Measurements from ENCODE around the gene C1QTNF3. TPM values are rescaled to one million over a fixed set of nuclear protein-coding genes. Genes with fewer than 3 reads are reported as not detected.
"Not testable (repeated sequence)": the region's sequence is repeated elsewhere in the genome, so short reads cannot be mapped to it uniquely, and the experiment has no call there.

The C1QTNF3 gene
- total and polyA plus RNA-seq, 9 donors, result 2.8 to 17.9 (median 4.4) TPM

DNA sequence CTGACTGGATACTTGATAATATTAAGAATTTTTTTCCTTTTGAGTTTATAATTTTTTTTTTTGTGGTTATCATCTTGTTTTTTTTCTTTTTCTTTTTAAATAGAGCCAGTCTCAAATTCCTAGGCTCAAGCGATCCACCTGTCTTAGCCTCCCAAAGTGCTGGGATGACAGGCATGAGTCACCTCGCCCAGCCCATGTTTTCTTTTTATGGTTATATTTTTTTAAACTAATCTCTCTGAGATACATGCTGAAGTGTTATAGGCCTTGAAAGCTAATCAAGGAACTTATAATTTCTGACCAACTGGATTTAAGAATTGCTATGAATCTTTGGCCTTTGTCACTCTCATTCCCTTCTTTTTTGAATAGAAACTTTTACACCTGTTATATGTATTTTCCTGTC is 28.4 kb downstream of the C1QTNF3 start:
- Histone ChIP-seq H3K27ac (no peak overlapping the region), H3K27me3 (no peaks in the 10 kb centered on the region), H3K36me3 (no peaks in the 10 kb centered on the region), H3K4me3 (no peak overlapping the region), H3K4me1 (ENCODE audit: insufficient read depth) (peaks cover 2% of the 10 kb centered on the region), H3K9me3 (no peaks in the 10 kb centered on the region)
- intact Hi-C loops (cut with DNase I), result no loop called here
- 86 to 90% (median 89%) methylated on average over 2 of the region's 2 CpGs for WGBS, 3 donors
- TF ChIP-seq, protein P1, sequence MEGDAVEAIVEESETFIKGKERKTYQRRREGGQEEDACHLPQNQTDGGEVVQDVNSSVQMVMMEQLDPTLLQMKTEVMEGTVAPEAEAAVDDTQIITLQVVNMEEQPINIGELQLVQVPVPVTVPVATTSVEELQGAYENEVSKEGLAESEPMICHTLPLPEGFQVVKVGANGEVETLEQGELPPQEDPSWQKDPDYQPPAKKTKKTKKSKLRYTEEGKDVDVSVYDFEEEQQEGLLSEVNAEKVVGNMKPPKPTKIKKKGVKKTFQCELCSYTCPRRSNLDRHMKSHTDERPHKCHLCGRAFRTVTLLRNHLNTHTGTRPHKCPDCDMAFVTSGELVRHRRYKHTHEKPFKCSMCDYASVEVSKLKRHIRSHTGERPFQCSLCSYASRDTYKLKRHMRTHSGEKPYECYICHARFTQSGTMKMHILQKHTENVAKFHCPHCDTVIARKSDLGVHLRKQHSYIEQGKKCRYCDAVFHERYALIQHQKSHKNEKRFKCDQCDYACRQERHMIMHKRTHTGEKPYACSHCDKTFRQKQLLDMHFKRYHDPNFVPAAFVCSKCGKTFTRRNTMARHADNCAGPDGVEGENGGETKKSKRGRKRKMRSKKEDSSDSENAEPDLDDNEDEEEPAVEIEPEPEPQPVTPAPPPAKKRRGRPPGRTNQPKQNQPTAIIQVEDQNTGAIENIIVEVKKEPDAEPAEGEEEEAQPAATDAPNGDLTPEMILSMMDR (IDR thresholded peaks at IDR 0.05), result no peak
- TF ChIP-seq POLR2A (IDR thresholded peaks at IDR 0.05) (no peak), EP300 (IDR thresholded peaks at IDR 0.05) (no peak)
- no peak for DNase-seq

DNA sequence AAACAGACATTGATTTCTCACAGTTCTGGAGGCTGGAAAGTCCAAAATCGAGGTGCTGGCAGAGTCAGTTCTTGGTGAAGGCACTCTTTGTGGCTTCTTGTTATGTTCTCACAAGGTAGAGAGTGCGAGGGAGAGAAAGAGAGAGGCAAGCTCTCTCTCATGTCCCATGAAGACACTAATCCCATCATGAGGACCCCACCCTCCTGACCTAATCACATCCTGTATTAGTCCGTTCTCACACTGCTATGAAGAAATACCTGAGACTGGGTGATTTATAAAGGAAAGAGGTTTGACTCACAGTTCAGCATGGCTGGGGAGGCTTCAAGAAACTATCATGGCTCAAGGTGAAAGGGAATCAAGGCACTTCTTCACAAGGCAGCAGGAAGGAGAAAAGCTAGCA is 29.5 kb downstream of the C1QTNF3 start:
- Histone ChIP-seq H3K27ac (no peak overlapping the region), H3K4me3 (no peak overlapping the region), H3K36me3 (no peaks in the 10 kb centered on the region), H3K4me1 (ENCODE audit: insufficient read depth) (peaks cover 2% of the 10 kb centered on the region), H3K27me3 (no peaks in the 10 kb centered on the region), H3K9me3 (no peaks in the 10 kb centered on the region)
- WGBS, 3 donors, result 94 to 95% (median 95%) methylated on average over 3 of the region's 3 CpGs
- no peak for DNase-seq
- TF ChIP-seq, protein P1 (IDR thresholded peaks at IDR 0.05), result no peak
- TF ChIP-seq EP300 (IDR thresholded peaks at IDR 0.05) (no peak), POLR2A (IDR thresholded peaks at IDR 0.05) (no peak)
- intact Hi-C loops (cut with DNase I), result no loop called here

DNA sequence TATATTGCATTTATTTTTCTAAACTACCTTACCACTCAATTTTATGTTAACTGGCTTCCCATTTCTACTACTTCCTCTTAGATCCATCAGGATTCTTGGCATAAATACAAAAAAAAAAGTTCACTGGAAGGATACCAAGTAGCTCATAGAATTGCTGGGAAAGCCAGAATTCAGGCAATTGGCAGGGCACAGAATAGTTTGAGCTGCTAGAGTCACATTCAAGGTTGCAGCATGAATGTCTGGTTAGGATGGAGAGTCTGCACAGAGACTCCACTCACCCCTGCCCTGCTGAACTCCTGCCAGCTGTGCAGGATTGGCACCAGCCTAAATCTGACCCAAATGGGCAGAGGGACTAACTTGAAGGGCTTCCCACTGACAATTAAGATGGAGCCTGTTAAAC is 30.2 kb downstream of the C1QTNF3 start:
- H3K27ac ChIP-seq, result no peak overlapping the region
- DNase-seq, result peak in 1 of 5 donors; percentile 41
- no peaks in the 10 kb centered on the region for H3K9me3 ChIP-seq
- TF ChIP-seq EP300 (IDR thresholded peaks at IDR 0.05), result no peak
- no peak for TF ChIP-seq POLR2A (IDR thresholded peaks at IDR 0.05)
- TF ChIP-seq, protein P1 (IDR thresholded peaks at IDR 0.05), result no peak
- no peaks in the 10 kb centered on the region for H3K27me3 ChIP-seq
- no peak overlapping the region for H3K4me3 ChIP-seq
- intact Hi-C loops (cut with DNase I), result no loop called here
- peaks cover 2% of the 10 kb centered on the region for H3K4me1 ChIP-seq (ENCODE audit: insufficient read depth)
- no peaks in the 10 kb centered on the region for H3K36me3 ChIP-seq

DNA sequence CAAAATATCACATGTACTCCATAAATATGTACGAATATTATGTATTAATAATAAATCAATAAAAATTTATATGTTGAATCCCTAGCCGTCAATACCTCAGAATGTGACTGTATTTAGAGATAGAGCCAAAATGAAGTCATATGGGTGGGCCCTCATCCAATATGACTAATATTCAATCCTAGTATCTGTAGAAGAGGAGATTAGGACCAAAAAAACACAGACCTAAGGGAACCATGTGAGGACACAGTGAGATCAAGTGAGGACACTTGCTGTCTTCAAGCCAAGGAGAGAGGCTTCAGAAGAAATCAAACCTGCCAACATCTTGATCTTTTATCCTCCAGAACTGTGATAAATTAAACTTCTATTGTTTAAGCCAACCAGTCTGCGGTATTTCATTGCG is 31.5 kb downstream of the C1QTNF3 start:
- 70 to 75% (median 74%) methylated on average over 4 of the region's 4 CpGs for WGBS, 3 donors
- peaks cover 2% of the 10 kb centered on the region for H3K4me1 ChIP-seq (ENCODE audit: insufficient read depth)
- DNase-seq, result no peak
- H3K27me3 ChIP-seq, result no peaks in the 10 kb centered on the region
- no peak overlapping the region for H3K27ac ChIP-seq
- intact Hi-C loops (cut with DNase I), result no loop called here
- TF ChIP-seq, protein P1 (IDR thresholded peaks at IDR 0.05), result no peak
- TF ChIP-seq POLR2A (IDR thresholded peaks at IDR 0.05) (no peak), EP300 (IDR thresholded peaks at IDR 0.05) (no peak)
- no peak overlapping the region for H3K4me3 ChIP-seq
- H3K9me3 ChIP-seq, result no peaks in the 10 kb centered on the region
- H3K36me3 ChIP-seq, result no peaks in the 10 kb centered on the region

DNA sequence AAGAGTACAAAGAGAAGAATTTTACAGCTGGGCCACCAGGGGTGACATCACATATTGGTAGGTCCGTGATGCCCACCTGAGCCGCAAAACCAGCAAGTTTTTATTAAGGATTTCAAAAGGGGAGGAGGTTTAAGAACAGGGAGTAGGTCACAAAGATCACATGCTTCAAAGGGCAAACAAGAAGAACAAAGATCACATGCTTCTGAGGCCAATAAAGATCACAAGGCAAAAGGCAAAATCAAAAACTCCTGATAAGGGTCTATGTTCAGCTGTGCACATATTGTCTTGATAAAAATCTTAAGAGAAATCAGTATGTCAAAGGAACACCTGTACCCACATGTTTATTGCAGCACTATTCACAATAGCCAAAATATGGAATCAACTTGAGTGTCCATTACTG is 32.9 kb downstream of the C1QTNF3 start:
- H3K4me3 ChIP-seq; H3K4me1 ChIP-seq (ENCODE audit: insufficient read depth); H3K9me3 ChIP-seq; DNase-seq; intact Hi-C loops (cut with DNase I); H3K36me3 ChIP-seq; H3K27ac ChIP-seq; H3K27me3 ChIP-seq: not testable (repeated sequence)
- WGBS, 3 donors, result 71 to 95% (median 92%) methylated on average over 2 of the region's 2 CpGs
